ENCODE measurements around the gene CDCA8. TPM values are rescaled to one million over a fixed set of nuclear protein-coding genes. Genes with fewer than 3 reads are reported as not detected.

Gene CDCA8
- total RNA-seq, 1 donor = 14.2 TPM

DNA sequence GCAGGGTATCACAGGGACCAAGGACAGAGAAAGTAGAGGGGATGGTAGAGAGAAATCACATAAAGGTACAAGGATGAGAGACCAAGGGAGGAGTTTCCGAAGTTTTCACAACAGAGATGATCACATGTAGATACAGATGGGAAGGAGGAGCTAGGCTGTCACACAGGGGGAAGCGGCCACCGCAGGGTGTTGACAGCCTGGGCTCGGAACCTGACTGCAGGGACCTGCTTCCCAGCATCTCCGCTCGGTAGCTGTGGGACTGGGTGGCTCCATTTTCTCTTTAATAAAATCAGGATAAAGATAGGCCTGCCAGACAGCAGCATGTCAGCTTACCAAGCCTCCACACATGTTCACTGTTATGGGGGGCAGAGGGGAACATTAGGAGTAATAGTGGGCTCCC, 32.3 kb downstream of the CDCA8 start:
- no peak for DNase-seq (ENCODE audit: low read depth)
- TF ChIP-seq, protein P1, sequence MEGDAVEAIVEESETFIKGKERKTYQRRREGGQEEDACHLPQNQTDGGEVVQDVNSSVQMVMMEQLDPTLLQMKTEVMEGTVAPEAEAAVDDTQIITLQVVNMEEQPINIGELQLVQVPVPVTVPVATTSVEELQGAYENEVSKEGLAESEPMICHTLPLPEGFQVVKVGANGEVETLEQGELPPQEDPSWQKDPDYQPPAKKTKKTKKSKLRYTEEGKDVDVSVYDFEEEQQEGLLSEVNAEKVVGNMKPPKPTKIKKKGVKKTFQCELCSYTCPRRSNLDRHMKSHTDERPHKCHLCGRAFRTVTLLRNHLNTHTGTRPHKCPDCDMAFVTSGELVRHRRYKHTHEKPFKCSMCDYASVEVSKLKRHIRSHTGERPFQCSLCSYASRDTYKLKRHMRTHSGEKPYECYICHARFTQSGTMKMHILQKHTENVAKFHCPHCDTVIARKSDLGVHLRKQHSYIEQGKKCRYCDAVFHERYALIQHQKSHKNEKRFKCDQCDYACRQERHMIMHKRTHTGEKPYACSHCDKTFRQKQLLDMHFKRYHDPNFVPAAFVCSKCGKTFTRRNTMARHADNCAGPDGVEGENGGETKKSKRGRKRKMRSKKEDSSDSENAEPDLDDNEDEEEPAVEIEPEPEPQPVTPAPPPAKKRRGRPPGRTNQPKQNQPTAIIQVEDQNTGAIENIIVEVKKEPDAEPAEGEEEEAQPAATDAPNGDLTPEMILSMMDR (IDR thresholded peaks at IDR 0.05; ENCODE audit: insufficient read depth, low read depth, low read length) = no peak
- H3K4me3 ChIP-seq (ENCODE audit: low read depth, low read length) = no peak overlapping the region

DNA sequence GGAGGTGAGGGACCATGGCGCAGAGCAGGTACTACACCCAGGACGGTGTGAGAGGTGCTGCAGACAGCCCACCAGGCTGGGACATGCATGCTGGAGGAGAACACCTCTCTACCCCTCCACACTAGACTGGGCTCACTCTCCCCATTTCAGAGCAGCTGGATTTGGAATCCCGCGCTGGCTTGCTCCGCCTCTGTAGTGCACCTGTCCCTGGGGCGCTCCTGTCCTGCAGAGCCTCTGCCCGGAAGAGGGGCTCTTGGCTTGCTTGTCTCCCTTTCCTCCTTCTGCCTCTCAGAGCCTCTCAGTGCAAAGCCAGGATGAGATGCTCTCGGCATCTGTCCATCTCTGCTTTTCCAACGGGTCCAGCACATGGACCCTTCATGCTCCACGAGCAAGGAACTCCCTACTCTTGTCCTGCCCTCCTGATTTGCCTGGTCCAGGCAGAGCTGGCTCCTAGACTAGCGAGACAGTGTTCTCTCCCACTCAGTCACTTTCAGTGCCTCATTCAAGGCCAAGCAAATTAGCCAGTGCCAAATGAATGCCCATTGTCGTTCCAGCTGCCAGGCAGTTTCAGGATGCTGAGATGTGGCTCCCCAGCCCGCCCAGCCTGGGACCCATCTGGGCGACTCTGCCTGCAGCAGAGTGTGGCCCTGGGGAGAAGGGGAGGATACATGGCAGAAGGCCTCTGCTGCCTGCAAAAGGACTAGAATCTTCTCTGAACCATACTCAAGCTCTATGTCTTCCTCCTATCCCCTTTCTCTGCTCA, 33.7 kb downstream of the CDCA8 start:
- H3K4me3 ChIP-seq (ENCODE audit: low read depth, low read length) = no peak overlapping the region
- no peak for DNase-seq (ENCODE audit: low read depth)
- TF ChIP-seq, protein P1 (IDR thresholded peaks at IDR 0.05; ENCODE audit: insufficient read depth, low read depth, low read length) = no peak

- no peak overlapping the region for H3K4me3 ChIP-seq (ENCODE audit: low read depth, low read length)
- no peak for DNase-seq (ENCODE audit: low read depth)
- TF ChIP-seq, protein P1 (IDR thresholded peaks at IDR 0.05; ENCODE audit: insufficient read depth, low read depth, low read length) = no peak
Measured at GRCh38 chr1:37726751-37727585, 34.7 kb downstream of the CDCA8 start.

- H3K4me3 ChIP-seq (ENCODE audit: low read depth, low read length) = no peak overlapping the region
- TF ChIP-seq, protein P1 (IDR thresholded peaks at IDR 0.05; ENCODE audit: insufficient read depth, low read depth, low read length) = no peak
- no peak for DNase-seq (ENCODE audit: low read depth)
Measured at GRCh38 chr1:37728416-37728815, 36.1 kb downstream of the CDCA8 start.

GRCh38 chr1:37730376-37730775, 38.1 kb downstream of the CDCA8 start:
- H3K4me3 ChIP-seq (ENCODE audit: low read depth, low read length) = no peak overlapping the region
- no peak for DNase-seq (ENCODE audit: low read depth)
- TF ChIP-seq, protein P1 (IDR thresholded peaks at IDR 0.05; ENCODE audit: insufficient read depth, low read depth, low read length) = no peak

DNA sequence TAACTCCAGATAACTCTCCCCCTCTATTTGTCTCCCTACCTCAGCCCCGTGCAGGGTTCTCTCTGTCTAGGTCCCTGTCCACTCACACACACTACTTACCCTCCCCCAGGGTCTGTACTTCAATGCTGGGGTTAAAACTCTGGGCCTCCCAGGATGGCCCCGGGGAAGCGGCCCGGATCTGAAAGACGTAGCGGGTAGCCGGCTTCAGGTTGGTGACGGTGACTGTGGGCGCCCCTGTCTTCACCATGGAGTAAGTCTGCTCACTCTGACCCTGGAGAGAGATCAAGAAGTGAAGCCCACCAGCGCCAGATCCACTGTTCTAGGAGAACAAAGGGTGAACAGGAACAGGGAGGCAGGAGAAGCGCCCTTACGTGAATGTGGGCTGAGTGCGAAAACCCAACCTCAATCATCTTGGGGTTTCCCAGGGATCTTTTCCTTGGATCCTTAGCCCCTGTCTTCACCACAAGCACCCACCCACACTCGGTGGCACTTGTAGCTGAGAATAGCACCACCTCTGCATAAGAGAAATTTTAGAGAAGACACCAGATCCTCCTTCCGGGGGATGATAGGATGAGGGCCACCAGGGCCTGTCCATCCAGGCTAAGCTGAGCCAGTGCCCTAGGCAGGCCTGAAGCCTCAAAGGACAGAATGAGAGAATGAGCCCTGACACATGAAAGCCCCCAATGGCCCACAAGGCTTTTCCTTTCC, 39.1 kb downstream of the CDCA8 start:
- TF ChIP-seq, protein P1 (IDR thresholded peaks at IDR 0.05; ENCODE audit: insufficient read depth, low read depth, low read length) = no peak
- H3K4me3 ChIP-seq (ENCODE audit: low read depth, low read length) = no peak overlapping the region
- DNase-seq (ENCODE audit: low read depth) = no peak
